Stomach smooth muscle (tissue), 2 donors: Measurements from ENCODE around the gene SLC35D3.
"Not testable (repeated sequence)": the region's sequence is repeated elsewhere in the genome, so short reads cannot be mapped to it uniquely, and the experiment has no call there.

Experiments
- H3K27ac ChIP-seq: one replicate; pipeline ENCODE4 v1.7.0; 2013; ENCODE audit warnings: mild to moderate bottlenecking, low read length, inconsistent platforms
- H3K27me3 ChIP-seq, 2 donors: one replicate each; pipeline ENCODE4 v1.7.0; 2013; ENCODE audit warnings: low read length in 2 of 2; ENCODE audit not compliant: insufficient read depth in 2 of 2, control insufficient read depth in 1 of 2
- H3K36me3 ChIP-seq, 2 donors: one replicate each; pipeline ENCODE4 v1.7.0; 2013; ENCODE audit warnings: low read length in 2 of 2; ENCODE audit not compliant: control insufficient read depth in 2 of 2, insufficient read depth in 2 of 2
- H3K4me1 ChIP-seq: one replicate; pipeline ENCODE4 v1.7.0; 2013; ENCODE audit warnings: low read length; ENCODE audit not compliant: control insufficient read depth, insufficient read depth
- H3K4me3 ChIP-seq, 2 donors: one replicate each; pipeline ENCODE4 v1.7.0; 2013; ENCODE audit warnings: low read length in 2 of 2
- H3K9ac ChIP-seq, 2 donors: one replicate each; pipeline ENCODE4 v1.7.0; 2013; ENCODE audit warnings: low read length in 2 of 2, mild to moderate bottlenecking in 1 of 2
- H3K9me3 ChIP-seq, 2 donors: one replicate each; pipeline ENCODE4 v1.7.0; 2013; ENCODE audit warnings: low read length in 2 of 2; ENCODE audit not compliant: control insufficient read depth in 2 of 2
- donor health status: healthy.
- donor health status: Pancreatic carcinoma.

The SLC35D3 gene

GRCh38 chr6:136963259-136963658, 41.2 kb downstream of the SLC35D3 start:
- H3K36me3 ChIP-seq, result no peaks in the 10 kb centered on the region
- H3K4me1 ChIP-seq, result no peaks in the 10 kb centered on the region
- H3K4me3 ChIP-seq, result no peak overlapping the region
- no peak overlapping the region for H3K27ac ChIP-seq
- no peak overlapping the region for H3K9ac ChIP-seq
- no peaks in the 10 kb centered on the region for H3K9me3 ChIP-seq
- H3K27me3 ChIP-seq, result peaks cover 2 to 5% of the 10 kb centered on the region in 2 donors

- Histone ChIP-seq H3K27ac (no peak overlapping the region), H3K27me3 (peaks cover 2 to 5% of the 10 kb centered on the region in 2 donors), H3K36me3 (no peaks in the 10 kb centered on the region), H3K4me1 (no peaks in the 10 kb centered on the region), H3K9ac (no peak overlapping the region), H3K4me3 (no peak overlapping the region), H3K9me3 (no peaks in the 10 kb centered on the region)
Measured at GRCh38 chr6:136964398-136964797, 42.3 kb downstream of the SLC35D3 start.

- Histone ChIP-seq H3K9me3 (no peaks in the 10 kb centered on the region), H3K4me1 (no peaks in the 10 kb centered on the region), H3K36me3 (no peaks in the 10 kb centered on the region), H3K27ac (no peak overlapping the region), H3K27me3 (peaks cover 5% of the 10 kb centered on the region in 2 donors), H3K9ac (no peak overlapping the region), H3K4me3 (no peak overlapping the region)
Measured at GRCh38 chr6:136967876-136968752, 46.0 kb downstream of the SLC35D3 start.

- Histone ChIP-seq H3K36me3 (no peaks in the 10 kb centered on the region), H3K4me1 (no peaks in the 10 kb centered on the region), H3K9ac (no peak overlapping the region), H3K9me3 (no peaks in the 10 kb centered on the region), H3K27ac (no peak overlapping the region), H3K27me3 (peaks cover 5% of the 10 kb centered on the region in 2 donors), H3K4me3 (no peak overlapping the region)
Measured at GRCh38 chr6:136968837-136969236, 46.7 kb downstream of the SLC35D3 start.

GRCh38 chr6:136969433-136969832, 47.3 kb downstream of the SLC35D3 start:
- Histone ChIP-seq H3K4me3 (no peak overlapping the region), H3K9ac (no peak overlapping the region), H3K36me3 (no peaks in the 10 kb centered on the region), H3K27me3 (peaks cover 5% of the 10 kb centered on the region in 2 donors), H3K4me1 (no peaks in the 10 kb centered on the region), H3K27ac (no peak overlapping the region), H3K9me3 (no peaks in the 10 kb centered on the region)

GRCh38 chr6:136969930-136970329, 47.8 kb downstream of the SLC35D3 start:
- Histone ChIP-seq H3K27ac (no peak overlapping the region), H3K4me3 (no peak overlapping the region), H3K9ac (no peak overlapping the region), H3K36me3 (no peaks in the 10 kb centered on the region), H3K27me3 (peaks cover 5% of the 10 kb centered on the region in 2 donors), H3K4me1 (no peaks in the 10 kb centered on the region), H3K9me3 (no peaks in the 10 kb centered on the region)

GRCh38 chr6:136971609-136972008, 49.5 kb downstream of the SLC35D3 start:
- no peaks in the 10 kb centered on the region for H3K4me1 ChIP-seq
- H3K36me3 ChIP-seq, result no peaks in the 10 kb centered on the region

GRCh38 chr6:136973781-136974180, 51.7 kb downstream of the SLC35D3 start:
- not testable (repeated sequence) for H3K4me3 ChIP-seq, H3K27ac ChIP-seq, H3K27me3 ChIP-seq, H3K4me1 ChIP-seq, H3K9me3 ChIP-seq, H3K36me3 ChIP-seq, H3K9ac ChIP-seq

More at GRCh38 chr6:136971609-136972008, 49.5 kb downstream of the SLC35D3 start:
- Histone ChIP-seq H3K27me3 (peaks cover 5% of the 10 kb centered on the region in 2 donors), H3K9me3 (no peaks in the 10 kb centered on the region), H3K27ac (no peak overlapping the region), H3K9ac (no peak overlapping the region), H3K4me3 (no peak overlapping the region)
